Measurements from ENCODE around the gene HIVEP3. TPM values are rescaled to one million over a fixed set of nuclear protein-coding genes. Genes with fewer than 3 reads are reported as not detected.

The HIVEP3 gene
- total RNA-seq, 4 donors from 2014 or later, result 4.2 to 6.5 (median 4.7) TPM

DNA sequence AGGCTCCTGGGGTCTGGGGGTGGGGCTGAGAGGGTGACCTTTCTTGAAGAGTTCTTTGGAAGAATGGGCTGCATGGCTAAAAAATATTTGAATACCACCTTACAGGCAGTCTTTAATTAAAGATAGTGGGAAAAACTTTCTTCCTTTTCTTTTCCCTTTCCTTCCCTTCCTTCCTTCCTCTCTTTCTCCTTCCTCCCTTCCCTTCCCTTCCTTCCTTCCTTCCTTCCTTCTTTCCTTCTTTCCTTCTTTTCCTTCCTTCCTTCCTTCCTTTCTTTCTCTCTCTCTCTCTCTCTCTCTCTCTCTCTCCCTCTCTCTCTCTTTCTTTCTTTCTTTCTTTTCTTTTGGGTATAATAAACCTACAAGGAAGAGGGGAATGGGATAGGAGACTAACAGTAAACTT is 356.4 kb downstream of the HIVEP3 start:
- H3K9me3 ChIP-seq, result no peaks in the 10 kb centered on the region
- no peak for DNase-seq (ENCODE audit: low spot score in 2 of 2)
- peaks cover 0 to 16% (median 0%) of the 10 kb centered on the region in 3 donors for H3K36me3 ChIP-seq
- no peaks in the 10 kb centered on the region for H3K4me1 ChIP-seq
- no peaks in the 10 kb centered on the region for H3K27me3 ChIP-seq
- H3K4me3 ChIP-seq, result no peak overlapping the region
- TF ChIP-seq, protein P1, sequence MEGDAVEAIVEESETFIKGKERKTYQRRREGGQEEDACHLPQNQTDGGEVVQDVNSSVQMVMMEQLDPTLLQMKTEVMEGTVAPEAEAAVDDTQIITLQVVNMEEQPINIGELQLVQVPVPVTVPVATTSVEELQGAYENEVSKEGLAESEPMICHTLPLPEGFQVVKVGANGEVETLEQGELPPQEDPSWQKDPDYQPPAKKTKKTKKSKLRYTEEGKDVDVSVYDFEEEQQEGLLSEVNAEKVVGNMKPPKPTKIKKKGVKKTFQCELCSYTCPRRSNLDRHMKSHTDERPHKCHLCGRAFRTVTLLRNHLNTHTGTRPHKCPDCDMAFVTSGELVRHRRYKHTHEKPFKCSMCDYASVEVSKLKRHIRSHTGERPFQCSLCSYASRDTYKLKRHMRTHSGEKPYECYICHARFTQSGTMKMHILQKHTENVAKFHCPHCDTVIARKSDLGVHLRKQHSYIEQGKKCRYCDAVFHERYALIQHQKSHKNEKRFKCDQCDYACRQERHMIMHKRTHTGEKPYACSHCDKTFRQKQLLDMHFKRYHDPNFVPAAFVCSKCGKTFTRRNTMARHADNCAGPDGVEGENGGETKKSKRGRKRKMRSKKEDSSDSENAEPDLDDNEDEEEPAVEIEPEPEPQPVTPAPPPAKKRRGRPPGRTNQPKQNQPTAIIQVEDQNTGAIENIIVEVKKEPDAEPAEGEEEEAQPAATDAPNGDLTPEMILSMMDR (IDR thresholded peaks at IDR 0.05), result no peak
- no peak for TF ChIP-seq EP300 (IDR thresholded peaks at IDR 0.05)
- no peak for TF ChIP-seq POLR2A (IDR thresholded peaks at IDR 0.05)
- no peak overlapping the region for H3K27ac ChIP-seq

DNA sequence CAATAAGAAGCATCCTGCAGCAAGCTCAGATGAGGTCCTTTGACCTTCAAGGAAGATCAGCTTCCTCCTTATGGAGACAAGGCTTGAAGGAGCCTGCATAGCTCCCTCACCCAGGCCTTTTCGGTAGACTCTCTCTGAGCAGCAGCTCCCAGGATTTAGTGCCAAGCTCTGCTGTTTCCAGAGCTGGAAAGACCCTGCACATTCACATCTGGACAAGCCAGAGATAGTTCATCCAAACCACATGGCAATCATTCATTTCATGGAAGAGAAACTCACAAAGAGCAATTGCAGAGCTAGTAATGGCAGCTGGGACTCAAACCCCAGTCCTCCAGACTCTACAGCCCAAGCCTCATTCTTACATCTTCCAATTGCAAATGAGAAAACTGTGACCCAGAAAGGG is 357.8 kb downstream of the HIVEP3 start:
- Histone ChIP-seq H3K4me1 (no peaks in the 10 kb centered on the region), H3K27ac (no peak overlapping the region), H3K9me3 (no peaks in the 10 kb centered on the region), H3K27me3 (no peaks in the 10 kb centered on the region), H3K4me3 (no peak overlapping the region), H3K36me3 (peaks cover 0 to 19% (median 0%) of the 10 kb centered on the region in 3 donors)
- TF ChIP-seq EP300 (IDR thresholded peaks at IDR 0.05), result no peak
- TF ChIP-seq, protein P1 (IDR thresholded peaks at IDR 0.05), result no peak
- DNase-seq (ENCODE audit: low spot score in 2 of 2), result no peak
- WGBS, 2 donors, result 83 to 90% methylated on average over 1 of the region's 1 CpG

DNA sequence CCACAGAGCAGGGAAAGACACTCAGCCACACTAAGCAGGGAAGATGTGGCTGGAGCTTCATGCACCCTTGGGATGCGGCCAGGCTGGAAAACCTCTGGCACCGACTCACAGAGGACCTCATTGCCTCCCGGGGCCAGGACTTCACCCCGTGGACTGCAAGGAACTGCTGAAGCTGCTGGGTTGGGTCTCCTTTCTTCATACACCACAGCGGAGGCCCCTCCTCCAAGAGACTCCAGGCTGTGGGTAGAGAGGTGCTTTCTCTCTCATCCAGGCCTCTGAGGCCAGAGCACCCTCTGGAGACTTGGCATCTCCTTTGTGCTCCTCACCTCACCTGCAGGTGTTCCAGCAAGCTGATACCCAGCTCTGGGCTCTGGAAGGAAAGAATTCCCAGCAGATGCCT is 358.2 kb downstream of the HIVEP3 start:
- no peak for DNase-seq (ENCODE audit: low spot score in 2 of 2)
- Histone ChIP-seq H3K4me1 (no peaks in the 10 kb centered on the region), H3K4me3 (no peak overlapping the region), H3K36me3 (peaks cover 0 to 19% (median 0%) of the 10 kb centered on the region in 3 donors), H3K27me3 (no peaks in the 10 kb centered on the region), H3K9me3 (peaks cover 0 to under 1% (median 0%) of the 10 kb centered on the region in 4 donors), H3K27ac (no peak overlapping the region)
- TF ChIP-seq POLR2A (IDR thresholded peaks at IDR 0.05), result no peak
- no peak for TF ChIP-seq EP300 (IDR thresholded peaks at IDR 0.05)
- TF ChIP-seq, protein P1 (IDR thresholded peaks at IDR 0.05), result no peak
- WGBS, 2 donors, result 78 to 87% methylated on average over 5 of the region's 5 CpGs

DNA sequence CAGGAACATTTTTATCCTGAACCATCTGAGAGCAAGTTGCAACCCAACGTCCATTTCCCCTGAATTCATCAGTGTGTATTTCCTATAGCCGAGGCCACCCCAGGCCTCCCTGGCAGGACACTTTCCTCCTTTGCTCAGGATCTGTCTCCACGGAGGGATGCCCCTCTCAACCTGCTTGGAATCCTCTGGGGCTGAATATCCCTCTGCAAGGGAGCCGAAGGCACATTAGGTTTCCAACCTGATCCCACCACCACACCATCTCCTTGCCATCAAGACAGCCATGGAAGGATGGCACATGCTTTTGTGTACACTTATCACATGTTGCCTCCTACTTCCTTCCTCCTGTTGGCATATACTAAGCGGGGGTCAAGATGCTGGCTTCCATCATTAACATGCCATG is 359.4 kb downstream of the HIVEP3 start:
- DNase-seq (ENCODE audit: low spot score in 2 of 2), result no peak
- peaks cover 0 to 11% (median 0%) of the 10 kb centered on the region in 4 donors for H3K9me3 ChIP-seq

DNA sequence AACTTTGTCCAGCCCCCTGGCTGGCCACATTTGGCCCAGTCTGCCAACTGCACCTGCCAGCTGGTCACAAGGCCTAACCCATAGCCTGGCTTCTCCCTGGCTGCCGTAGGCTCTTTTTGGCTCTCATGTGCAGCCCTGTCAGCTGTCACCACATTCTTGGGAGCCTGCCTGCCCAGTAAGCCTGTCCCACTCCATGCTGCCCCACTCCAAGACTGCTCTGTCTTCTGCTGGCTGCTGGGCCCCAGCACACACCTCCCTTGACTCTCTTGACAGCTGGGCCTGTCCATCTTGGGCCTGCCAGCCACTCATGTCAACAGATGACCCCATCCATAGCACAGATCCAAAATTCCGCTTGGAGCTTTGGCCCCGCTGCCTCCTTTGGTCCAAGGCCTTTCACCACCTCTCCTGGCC is 360.0 kb downstream of the HIVEP3 start:
- no peaks in the 10 kb centered on the region for H3K27me3 ChIP-seq
- peaks cover 0 to 19% (median 0%) of the 10 kb centered on the region in 3 donors for H3K36me3 ChIP-seq
- no peaks in the 10 kb centered on the region for H3K4me1 ChIP-seq
- no peak for DNase-seq (ENCODE audit: low spot score in 2 of 2)
- H3K9me3 ChIP-seq, result peaks cover 0 to 11% (median 0%) of the 10 kb centered on the region in 4 donors
- TF ChIP-seq, protein P1 (IDR thresholded peaks at IDR 0.05), result no peak
- TF ChIP-seq EP300 (IDR thresholded peaks at IDR 0.05) (no peak), POLR2A (IDR thresholded peaks at IDR 0.05) (no peak)
- no peak overlapping the region for H3K4me3 ChIP-seq
- no peak overlapping the region for H3K27ac ChIP-seq
- 75 to 88% methylated on average over 2 to 3 of the region's 3 CpGs for WGBS, 2 donors

More for the DNA sequence above, 359.4 kb downstream of the HIVEP3 start:
- H3K27ac ChIP-seq, result no peak overlapping the region
- H3K4me3 ChIP-seq, result no peak overlapping the region
- 70 to 72% methylated on average over 5 of the region's 5 CpGs for WGBS, 2 donors
- TF ChIP-seq POLR2A (IDR thresholded peaks at IDR 0.05) (no peak), EP300 (IDR thresholded peaks at IDR 0.05) (no peak)
- TF ChIP-seq, protein P1 (IDR thresholded peaks at IDR 0.05), result no peak
- H3K36me3 ChIP-seq, result peaks cover 0 to 19% (median 0%) of the 10 kb centered on the region in 3 donors
- H3K27me3 ChIP-seq, result no peaks in the 10 kb centered on the region
- no peaks in the 10 kb centered on the region for H3K4me1 ChIP-seq

Measured in tibial nerve (tissue), 4 donors.